H9 (cell line): ENCODE data around the gene COQ8B. TPM values are rescaled to one million over a fixed set of nuclear protein-coding genes. Genes with fewer than 3 reads are reported as not detected.

Experiments
- DNase-seq: peaks from one replicate; pipeline ENCODE4 v3.0.0-alpha.2; 2017
- H2AFZ ChIP-seq: one replicate; pipeline ENCODE4 v1.6.1; 2013; ENCODE audit warnings: mild to moderate bottlenecking, low read length, control low read depth, moderate library complexity
- H2AK5ac ChIP-seq: 2 replicates; pipeline ENCODE4 v1.6.1; 2013; ENCODE audit warnings: low read length, control low read depth, mixed read lengths; ENCODE audit not compliant: insufficient read length
- H2BK120ac ChIP-seq: one replicate; pipeline ENCODE4 v1.6.1; 2013; ENCODE audit warnings: low read depth, mild to moderate bottlenecking, low read length, control low read depth, inconsistent platforms; ENCODE audit not compliant: poor library complexity, severe bottlenecking
- H2BK12ac ChIP-seq: 2 replicates; pipeline ENCODE4 v1.6.1; 2013; ENCODE audit warnings: low read length, control low read depth, mixed read lengths, low read depth; ENCODE audit not compliant: insufficient read length
- H2BK15ac ChIP-seq: 2 replicates; pipeline ENCODE4 v1.6.1; 2013; ENCODE audit warnings: low read depth, low read length, control low read depth
- H2BK20ac ChIP-seq: one replicate; pipeline ENCODE4 v1.6.1; 2013; ENCODE audit warnings: low read depth, mild to moderate bottlenecking, low read length, control low read depth, inconsistent platforms; ENCODE audit not compliant: poor library complexity, severe bottlenecking
- H2BK5ac ChIP-seq: 2 replicates; pipeline ENCODE4 v1.6.1; 2013; ENCODE audit warnings: low read length, control low read depth, mixed read lengths; ENCODE audit not compliant: insufficient read length
- H3K14ac ChIP-seq: 2 replicates; pipeline ENCODE4 v1.6.1; 2013; ENCODE audit warnings: low read length, control low read depth; ENCODE audit not compliant: insufficient read depth
- H3K18ac ChIP-seq: 2 replicates; pipeline ENCODE4 v1.6.1; 2013; ENCODE audit warnings: low read depth, mild to moderate bottlenecking, mixed read lengths, low read length, control low read depth; ENCODE audit not compliant: insufficient read length
- H3K23ac ChIP-seq: 2 replicates; pipeline ENCODE4 v1.6.1; 2013; ENCODE audit warnings: low read length, control low read depth, mixed read lengths, low read depth; ENCODE audit not compliant: insufficient read length
- H3K23me2 ChIP-seq: 2 replicates; pipeline ENCODE4 v1.6.1; 2013; ENCODE audit warnings: low read depth, mild to moderate bottlenecking, mixed read lengths, low read length, control low read depth; ENCODE audit not compliant: insufficient read length, poor library complexity, severe bottlenecking
- H3K27ac ChIP-seq: 2 replicates; pipeline ENCODE4 v1.5.1; 2013; ENCODE audit warnings: low read length, control low read depth, mixed read lengths, low read depth; ENCODE audit not compliant: insufficient read length
- H3K27me3 ChIP-seq: 2 replicates; pipeline ENCODE4 v1.6.1; 2013; ENCODE audit warnings: low read length, control low read depth, inconsistent platforms; ENCODE audit not compliant: insufficient read depth
- H3K4ac ChIP-seq: 2 replicates; pipeline ENCODE4 v1.6.1; 2013; ENCODE audit warnings: low read depth, mild to moderate bottlenecking, control low read depth, inconsistent platforms, low read length, moderate library complexity
- H3K4me1 ChIP-seq: 2 replicates; pipeline ENCODE4 v1.6.1; 2013; ENCODE audit warnings: low read length, control low read depth, inconsistent platforms; ENCODE audit not compliant: insufficient read depth
- H3K4me2 ChIP-seq: 2 replicates; pipeline ENCODE4 v1.6.1; 2013; ENCODE audit warnings: low read length, control low read depth, mixed read lengths; ENCODE audit not compliant: insufficient read length, insufficient read depth
- H3K56ac ChIP-seq: 2 replicates; pipeline ENCODE4 v1.6.1; 2013; ENCODE audit warnings: low read depth, mild to moderate bottlenecking, mixed read lengths, low read length, control low read depth; ENCODE audit not compliant: insufficient read length
- H3K79me1 ChIP-seq: 2 replicates; pipeline ENCODE4 v1.6.1; 2013; ENCODE audit warnings: low read depth, mild to moderate bottlenecking, moderate library complexity, low read length, control low read depth, inconsistent platforms; ENCODE audit not compliant: insufficient read depth, poor library complexity, severe bottlenecking
- H3K79me2 ChIP-seq: 2 replicates; pipeline ENCODE4 v1.6.1; 2013; ENCODE audit warnings: low read length, control low read depth, inconsistent platforms; ENCODE audit not compliant: insufficient read depth
- H3K9ac ChIP-seq: 2 replicates; pipeline ENCODE4 v1.6.1; 2013; ENCODE audit warnings: low read length, control low read depth, mixed read lengths; ENCODE audit not compliant: insufficient read length; ENCODE audit errors: extremely low read depth
- H3K9me3 ChIP-seq: one replicate; pipeline ENCODE4 v1.6.1; 2013; ENCODE audit warnings: low read depth, low read length, inconsistent platforms; ENCODE audit not compliant: control insufficient read depth
- H3T11ph ChIP-seq: one replicate; pipeline ENCODE4 v1.6.1; 2013; ENCODE audit warnings: mild to moderate bottlenecking, low read length, control low read depth, inconsistent platforms
- H4K20me1 ChIP-seq: one replicate; pipeline ENCODE4 v1.6.1; 2013; ENCODE audit not compliant: control insufficient read depth, insufficient read length, insufficient read depth
- H4K5ac ChIP-seq: 2 replicates; pipeline ENCODE4 v1.6.1; 2013; ENCODE audit warnings: low read depth, mild to moderate bottlenecking, mixed read lengths, low read length, control low read depth; ENCODE audit not compliant: insufficient read length
- H4K8ac ChIP-seq: replicated peaks from 2 replicates; pipeline ENCODE4 v1.6.1; 2013; ENCODE audit warnings: low read length, control low read depth, mixed read lengths, low read depth; ENCODE audit not compliant: insufficient read length
- H4K91ac ChIP-seq: 2 replicates; pipeline ENCODE4 v1.6.1; 2013; ENCODE audit warnings: low read depth, mild to moderate bottlenecking, moderate library complexity, mixed read lengths, low read length, control low read depth; ENCODE audit not compliant: insufficient read length
- H3K27ac Mint-ChIP-seq, 3 experiments: 2 replicates in 2 of 3; 3 replicates in 1 of 3; pipeline ENCODE4 v1.8.0; 2020 to 2021; ENCODE audit warnings: mixed read lengths in 3 of 3, mild to moderate bottlenecking in 1 of 3, moderate library complexity in 1 of 3
- H3K27me3 Mint-ChIP-seq: 2 replicates; pipeline ENCODE4 v1.8.0; 2021; ENCODE audit warnings: low read depth, mild to moderate bottlenecking, moderate library complexity, mixed read lengths
- H3K36me3 Mint-ChIP-seq, 3 experiments: 2 replicates in 2 of 3; 3 replicates in 1 of 3; pipeline ENCODE4 v1.8.0; 2020 to 2021; ENCODE audit warnings: low read depth in 3 of 3, mixed read lengths in 3 of 3; ENCODE audit not compliant: insufficient read depth in 1 of 3
- H3K4me1 Mint-ChIP-seq, 2 experiments: 2 replicates each; pipeline ENCODE4 v1.8.0; 2020; ENCODE audit warnings: mixed read lengths in 2 of 2
- H3K4me3 Mint-ChIP-seq, 2 experiments: 2 replicates in 1 of 2; 3 replicates in 1 of 2; pipeline ENCODE4 v1.8.0; 2020 to 2021; ENCODE audit warnings: mild to moderate bottlenecking in 2 of 2, mixed read lengths in 2 of 2, moderate library complexity in 1 of 2
- H3K9me3 Mint-ChIP-seq, 2 experiments: 2 replicates in 1 of 2; 3 replicates in 1 of 2; pipeline ENCODE4 v1.8.0; 2020; ENCODE audit warnings: mild to moderate bottlenecking in 2 of 2, mixed read lengths in 2 of 2, moderate library complexity in 1 of 2
- WGBS: extraction: QIAGEN DNeasy Blood & Tissue Kit; methylation state at CpG from one replicate; pipeline ENCODE4 v1.1.7; 2013; ENCODE audit warnings: missing lambda C conversion rate, low lambda C conversion rate, mixed read lengths; ENCODE audit not compliant: insufficient read length; ENCODE audit errors: extremely low coverage; 5-methylcytosine and 5-hydroxymethylcytosine counted together
- total RNA-seq: library from RNA; stranded (reverse); gene quantifications from 2 replicates; pipeline ENCODE4 v1.2.1, GENCODE V29; 2021
- TF ChIP-seq, protein P1 (sequence below): fragments of 200-600 bp; sonication (generic); conservative IDR thresholded peaks from 3 replicates; pipeline ENCODE4 v1.8.0; 2021; ENCODE audit warnings: antibody characterized with exemption, mild to moderate bottlenecking

Gene COQ8B
- total RNA-seq, 1 experiment from 2014 or later: 40.5 TPM

GRCh38 chr19:40683437-40683836 lies 33.2 kb downstream of the COQ8B start:
- Histone ChIP-seq H4K20me1 (peaks cover 3% of the 10 kb centered on the region), H3K4ac (no peak overlapping the region), H3T11ph (no peak overlapping the region), H2AK5ac (no peak overlapping the region), H2BK15ac (no peak overlapping the region), H3K27ac (no peak overlapping the region), H3K4me2 (no peak overlapping the region), H3K9ac (no peak overlapping the region), H3K23me2 (no peaks in the 10 kb centered on the region), H3K79me1 (no peaks in the 10 kb centered on the region), H3K79me2 (no peaks in the 10 kb centered on the region), H2BK20ac (no peak overlapping the region), H2BK12ac (no peak overlapping the region), H3K9me3 (no peaks in the 10 kb centered on the region), H3K4me1 (no peaks in the 10 kb centered on the region), H4K91ac (no peak overlapping the region), H2BK120ac (no peak overlapping the region), H2AFZ (no peak overlapping the region), H2BK5ac (no peak overlapping the region), H3K27me3 (no peaks in the 10 kb centered on the region), H3K14ac (no peak overlapping the region), H3K18ac (no peak overlapping the region), H3K23ac (no peak overlapping the region), H3K56ac (no peak overlapping the region), H4K5ac (no peak overlapping the region), H4K8ac (no peak overlapping the region)
- no CpG with 5 or more reads among the region's 9 CpGs for WGBS
- no peak for DNase-seq
- TF ChIP-seq, protein P1, sequence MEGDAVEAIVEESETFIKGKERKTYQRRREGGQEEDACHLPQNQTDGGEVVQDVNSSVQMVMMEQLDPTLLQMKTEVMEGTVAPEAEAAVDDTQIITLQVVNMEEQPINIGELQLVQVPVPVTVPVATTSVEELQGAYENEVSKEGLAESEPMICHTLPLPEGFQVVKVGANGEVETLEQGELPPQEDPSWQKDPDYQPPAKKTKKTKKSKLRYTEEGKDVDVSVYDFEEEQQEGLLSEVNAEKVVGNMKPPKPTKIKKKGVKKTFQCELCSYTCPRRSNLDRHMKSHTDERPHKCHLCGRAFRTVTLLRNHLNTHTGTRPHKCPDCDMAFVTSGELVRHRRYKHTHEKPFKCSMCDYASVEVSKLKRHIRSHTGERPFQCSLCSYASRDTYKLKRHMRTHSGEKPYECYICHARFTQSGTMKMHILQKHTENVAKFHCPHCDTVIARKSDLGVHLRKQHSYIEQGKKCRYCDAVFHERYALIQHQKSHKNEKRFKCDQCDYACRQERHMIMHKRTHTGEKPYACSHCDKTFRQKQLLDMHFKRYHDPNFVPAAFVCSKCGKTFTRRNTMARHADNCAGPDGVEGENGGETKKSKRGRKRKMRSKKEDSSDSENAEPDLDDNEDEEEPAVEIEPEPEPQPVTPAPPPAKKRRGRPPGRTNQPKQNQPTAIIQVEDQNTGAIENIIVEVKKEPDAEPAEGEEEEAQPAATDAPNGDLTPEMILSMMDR: no peak
- Mint-ChIP-seq H3K27ac (no peak overlapping the region), H3K4me1 (no peaks in the 10 kb centered on the region), H3K36me3 (peaks cover 25 to 63% (median 57%) of the 10 kb centered on the region in 3 experiments; a peak in 6 of 7 replicates), H3K27me3 (no peaks in the 10 kb centered on the region; the same call in 1 of the 2 replicates), H3K4me3 (no peak overlapping the region), H3K9me3 (no peaks in the 10 kb centered on the region)
